Heart left ventricle (tissue), 16 donors: Measurements from ENCODE around the gene C6orf47. TPM values are rescaled to one million over a fixed set of nuclear protein-coding genes. Genes with fewer than 3 reads are reported as not detected.

Experiments
- ATAC-seq, 4 donors: fragments of 200-7000 bp; cut with Tn5 transposase; one replicate each; pipeline ENCODE4 v1.9.1; 2020 to 2022; ENCODE audit warnings: moderate library complexity in 4 of 4, mild to moderate bottlenecking in 3 of 4, moderate number of reproducible peaks in 1 of 4
- DNase-seq, 5 donors: peaks; one replicate each; pipeline ENCODE4 v3.0.0-alpha.2; 2020
- H3K27ac ChIP-seq, 12 donors: fragments of 200-600 bp; sonication (generic) in 4 of 12; one replicate each; pipeline versions ENCODE4 v1.5.0 to v1.8.0; 2016 to 2022; ENCODE audit warnings: mild to moderate bottlenecking in 2 of 12
- H3K27me3 ChIP-seq, 9 donors: fragments of 200-600 bp; sonication (generic) in 2 of 9; one replicate each; pipeline versions ENCODE4 v1.5.1 to v1.8.0; 2016 to 2022; ENCODE audit warnings: mild to moderate bottlenecking in 3 of 9
- H3K36me3 ChIP-seq, 9 donors: fragments of 200-600 bp; sonication (generic) in 2 of 9; one replicate each; pipeline versions ENCODE4 v1.5.0 to v1.8.0; 2018 to 2022; ENCODE audit warnings: mild to moderate bottlenecking in 2 of 9
- H3K4me1 ChIP-seq, 12 donors: fragments of 200-600 bp; sonication (generic) in 4 of 12; one replicate each; pipeline versions ENCODE4 v1.5.0 to v1.8.0; 2016 to 2022; ENCODE audit warnings: mild to moderate bottlenecking in 3 of 12
- H3K4me3 ChIP-seq, 12 donors: fragments of 200-600 bp; sonication (generic) in 4 of 12; one replicate each; pipeline versions ENCODE4 v1.5.0 to v1.8.0; 2017 to 2022; ENCODE audit warnings: mild to moderate bottlenecking in 9 of 12, moderate library complexity in 4 of 12
- H3K9me3 ChIP-seq, 12 donors: fragments of 200-600 bp; sonication (generic) in 4 of 12; one replicate each; pipeline versions ENCODE4 v1.5.0 to v1.8.0; 2016 to 2022; ENCODE audit warnings: mild to moderate bottlenecking in 1 of 12
- CTCF ChIP-seq, 12 donors: fragments of 200-600 bp; sonication (generic) in 4 of 12; IDR thresholded peaks; one replicate each; pipeline versions ENCODE4 v1.5.0 to v1.8.0; 2018 to 2022; ENCODE audit warnings: antibody characterized with exemption in 12 of 12, mild to moderate bottlenecking in 5 of 12
- POLR2A ChIP-seq, 2 donors: fragments of 450-650 bp; IDR thresholded peaks; one replicate each; pipeline ENCODE4 v1.6.1; 2017; ENCODE audit warnings: antibody characterized with exemption in 2 of 2, mild to moderate bottlenecking in 2 of 2, moderate library complexity in 2 of 2
- WGBS, 4 donors: extraction: QIAGEN DNeasy Blood & Tissue Kit in 2 of 4; methylation state at CpG; one replicate each; pipeline versions ENCODE4 v1.1.5 to v1.1.7; 2013 to 2018; 5-methylcytosine and 5-hydroxymethylcytosine counted together
- intact Hi-C, 10 donors: fragments of 100-400 bp; cut with DNase I; formaldehyde crosslinking; loops; one replicate each; pipeline versions ENCODE4 v1.11.1 to v1.14.2; 2022
- polyA plus RNA-seq, 2 donors: library from polyadenylated mRNA; stranded (reverse); fragments of 200-250 nt; gene quantifications; one replicate each; pipeline ENCODE4 v1.2.3, GENCODE V29; 2013
- total RNA-seq, 9 donors: library from RNA; depleted of rRNA in 2 of 9; stranded (reverse); fragments of >200 nt in 2 of 9; fragmentation: NEBNext Ultra II Directional in 3 of 9; extraction: Animal tissue kit (Norgen Biotek cat#: 25700) in 3 of 9; gene quantifications; one replicate each; pipeline versions ENCODE4 v1.1.0 to v1.2.4, GENCODE V29; 2016 to 2023
- donor health status: ischemic (EF 13 %, LVEDD 7.1; RV severe dilation, severe dysfunction).
- donor health status: healthy with polysubstance abuse.
- donor health status: DM: no; HTN: yes; CAD: no.
- donor health status: DM: no; HTN: no; CAD: no.
- donor health status: ischemic (EF 25% LVEDD 6.9; RV normal size, moderate dysfunction).
- donor health status: ischemic (EF 25% LVEDD 5.7; RV mildly dilated, moderate dysfunction).
- donor health status: healthy.
- donor health status: DM: yes; HTN: yes; CAD: no.
- donor health status: ischemic (EF 35%, LVEDD 5.7; RV mildly dilated, moderate dysfunction).
- donor health status: nonischemic (EF 11% LVEDD 7.7; RV severe dilation, severe dysfunction).
- donor health status: DM: yes; HTN: yes; CAD: no.
- donor health status: PGD.
- donor health status: ischemic (EF 29% LVEDD 5.4; RV normal size, mild dysfunction).
- donor health status: nonischemic (EF 23%, LVEDD 6.1; RV moderate dilation, normal function).

C6orf47 gene
- total and polyA plus RNA-seq, 11 donors = 16.5 to 30.9 (median 20.0) TPM

GRCh38 chr6:31657406-31658157 lies 3.0 kb downstream of the C6orf47 start:
- peaks cover 14 to 55% (median 38%) of the 10 kb centered on the region in 12 donors for H3K4me1 ChIP-seq
- TF ChIP-seq CTCF (IDR thresholded peaks at IDR 0.05) = no peak
- TF ChIP-seq POLR2A (IDR thresholded peaks at IDR 0.05) = no peak
- 66 to 76% (median 72%) methylated on average over 6 of the region's 6 CpGs for WGBS, 4 donors
- H3K9me3 ChIP-seq = no peaks in the 10 kb centered on the region
- no peak overlapping the region for H3K4me3 ChIP-seq
- H3K27ac ChIP-seq = peak overlapping the region in 1 of 12 donors; percentile 4
- no peaks in the 10 kb centered on the region for H3K27me3 ChIP-seq
- intact Hi-C loops = loop anchor here in 2 of 10 donors (5.0 kb wide), 2 partner anchors 35 to 110 kb away; partner anchors contain the start of genes ATP6V1G2 (in 1 of the 2), NFKBIL1 (in 1 of the 2) and PRRC2A (in 1 of the 2)
- DNase-seq = no peak
- ATAC-seq = no peak
- peaks cover 0 to 36% (median 20%) of the 10 kb centered on the region in 9 donors for H3K36me3 ChIP-seq

- intact Hi-C loops = loop anchor here in 2 of 10 donors (5.0 kb wide), 2 partner anchors 33 to 108 kb away; partner anchors contain the start of genes ATP6V1G2 (in 1 of the 2), NFKBIL1 (in 1 of the 2) and PRRC2A (in 1 of the 2)
- H3K27ac ChIP-seq = peak within 1 kb of the TSS in 1 of 12 donors; percentile 20
- WGBS, 4 donors = 79 to 90% (median 87%) methylated on average over 8 of the region's 8 CpGs
- no peak within 1 kb of the TSS for H3K4me3 ChIP-seq
- no peaks in the 10 kb centered on the region for H3K9me3 ChIP-seq
- H3K36me3 ChIP-seq = peaks cover 0 to 32% (median 12%) of the 10 kb centered on the region in 9 donors
- no peaks in the 10 kb centered on the region for H3K27me3 ChIP-seq
- H3K4me1 ChIP-seq = peaks cover 16 to 54% (median 43%) of the 10 kb centered on the region in 12 donors
- DNase-seq (no peak), ATAC-seq (no peak)
- no peak for TF ChIP-seq POLR2A (IDR thresholded peaks at IDR 0.05)
- no peak for TF ChIP-seq CTCF (IDR thresholded peaks at IDR 0.05)
These were observed 5.0 kb downstream of the C6orf47 start, which contains the start of gene APOM for GRCh38 chr6:31655349-31656237. TSS of gene APOM (plus strand) at chr6:31655894. CDS start at chr6:31655967, 73 bp downstream.

- Histone ChIP-seq H3K4me1 (peaks cover 14 to 55% (median 42%) of the 10 kb centered on the region in 12 donors), H3K36me3 (peaks cover 0 to 39% (median 21%) of the 10 kb centered on the region in 9 donors), H3K27me3 (no peaks in the 10 kb centered on the region), H3K4me3 (no peak overlapping the region), H3K9me3 (no peaks in the 10 kb centered on the region), H3K27ac (no peak overlapping the region)
- ATAC-seq = no peak
- no peak for DNase-seq
- 92 to 96% (median 94%) methylated on average over 8 of the region's 8 CpGs for WGBS, 4 donors
- intact Hi-C loops = loop anchor here in 2 of 10 donors (5.0 kb wide), 2 partner anchors 32 to 107 kb away; partner anchors contain the start of genes ATP6V1G2 (in 1 of the 2), NFKBIL1 (in 1 of the 2) and PRRC2A (in 1 of the 2)
- TF ChIP-seq POLR2A (IDR thresholded peaks at IDR 0.05) (no peak), CTCF (IDR thresholded peaks at IDR 0.05) (no peak)
These were observed 5.8 kb downstream of the C6orf47 start for GRCh38 chr6:31654574-31655348.
